HCT116 (cell line): ENCODE measurements around the gene C6orf132. TPM values are rescaled to one million over a fixed set of nuclear protein-coding genes. Genes with fewer than 3 reads are reported as not detected.

Experiments
- ATAC-seq: fragments of 200-7000 bp; cut with Tn5 transposase; 2 replicates; pipeline ENCODE4 v1.9.1; 2020; ENCODE audit warnings: mild to moderate bottlenecking, moderate library complexity
- BruUV-seq: library from RNA; stranded (reverse); fragments of 400-500 nt; replicated peaks from 2 replicates; lab custom pipeline; 2021; lab: Mats Ljungman, UMichigan
- CTCF ChIA-PET: fragments of 300-600 bp; sonication (Branson Sonifier 250); formaldehyde crosslinking; loops from one replicate; lab custom pipeline; 2021; ENCODE audit warnings: antibody characterized with exemption; lab: Charles Lee
- POLR2A ChIA-PET: fragments of 300-600, 350-600 bp; sonication (Branson Sonifier 250); formaldehyde crosslinking; loops from one replicate; lab custom pipeline; 2021; ENCODE audit warnings: antibody characterized with exemption; lab: Charles Lee
- RAD21 ChIA-PET, 2 experiments: fragments of 300-600 bp; sonication (Branson Sonifier 250); formaldehyde crosslinking; loops; one replicate each; lab custom pipeline; 2023; ENCODE audit warnings: low total read pairs in 2 of 2; ENCODE audit not compliant: uncharacterized antibody in 2 of 2, unreplicated experiment in 2 of 2, low non-redundant PET in 1 of 2; lab: Charles Lee
- DNase-seq: peaks from one replicate; pipeline ENCODE4 v3.0.0-alpha.2; 2010; ENCODE audit warnings: low read depth, low spot score
- H2AFZ ChIP-seq: fragments of 200-600 bp; shearing (Covaris generic), sonication (generic); 2 replicates; pipeline ENCODE4 v1.6.1; 2017; ENCODE audit warnings: low read depth, mixed run types, mixed read lengths, antibody characterized with exemption, low read length; ENCODE audit not compliant: poor library complexity, severe bottlenecking
- H3K27ac ChIP-seq: 2 replicates; pipeline ENCODE4 v1.5.1; 2012; ENCODE audit warnings: low read depth, low read length
- H3K27me3 ChIP-seq: fragments of 200-600 bp; sonication (generic); 2 replicates; pipeline ENCODE4 v1.6.1; 2016; ENCODE audit warnings: mixed run types, low read length, mixed read lengths; ENCODE audit not compliant: insufficient read depth
- H3K36me3 ChIP-seq, 2 experiments: fragments of 200-500 bp in 1 of 2; fragments of 200-600 bp in 1 of 2; sonication (Bioruptor generic) in 1 of 2; sonication (generic) in 1 of 2; 2 replicates each; pipeline versions ENCODE4 v1.5.1 to v1.6.1; 2014 to 2016; ENCODE audit warnings: low read length in 2 of 2, inconsistent platforms in 1 of 2, mixed read lengths in 1 of 2, mixed run types in 1 of 2; ENCODE audit not compliant: insufficient read depth in 2 of 2, control insufficient read depth in 1 of 2
- H3K4me1 ChIP-seq, 2 experiments: fragments of 200-600 bp in 1 of 2; sonication (generic) in 1 of 2; 2 replicates each; pipeline versions ENCODE4 v1.5.1 to v1.6.1; 2012 to 2017; ENCODE audit warnings: low read length in 2 of 2, inconsistent platforms in 1 of 2, mild to moderate bottlenecking in 1 of 2, mixed read lengths in 1 of 2, mixed run types in 1 of 2, moderate library complexity in 1 of 2; ENCODE audit not compliant: insufficient read depth in 2 of 2, control insufficient read depth in 1 of 2
- H3K4me2 ChIP-seq: fragments of 200-600 bp; sonication (generic); 2 replicates; pipeline ENCODE4 v1.6.1; 2017; ENCODE audit warnings: mixed run types, low read length, mixed read lengths
- H3K4me3 ChIP-seq, 2 experiments: fragments of 200-600 bp in 1 of 2; sonication (generic) in 1 of 2; replicated peaks in 1 of 2; 2 replicates each; pipeline ENCODE4 v1.5.1; 2011 to 2016; ENCODE audit warnings: low read length in 2 of 2, control low read depth in 1 of 2, low read depth in 1 of 2, mild to moderate bottlenecking in 1 of 2, mixed read lengths in 1 of 2, mixed run types in 1 of 2
- H3K79me2 ChIP-seq: fragments of 200-600 bp; sonication (generic); 2 replicates; pipeline ENCODE4 v1.6.1; 2017; ENCODE audit warnings: mild to moderate bottlenecking, mixed run types, low read length, moderate library complexity, mixed read lengths; ENCODE audit not compliant: insufficient read depth
- H3K9ac ChIP-seq: fragments of 200-600 bp; sonication (generic); 2 replicates; pipeline ENCODE4 v1.6.1; 2016; ENCODE audit warnings: low read length, mixed read lengths
- H3K9me2 ChIP-seq: fragments of 200-600 bp; sonication (generic), shearing (Covaris generic); 2 replicates; pipeline ENCODE4 v1.6.1; 2017; ENCODE audit warnings: mixed run types, mild to moderate bottlenecking, moderate library complexity; ENCODE audit not compliant: insufficient read depth
- H3K9me3 ChIP-seq, 2 experiments: fragments of 200-500 bp in 1 of 2; fragments of 200-600 bp in 1 of 2; sonication (Bioruptor generic) in 1 of 2; sonication (generic) in 1 of 2; 2 replicates each; pipeline ENCODE4 v1.6.1; 2014 to 2017; ENCODE audit warnings: low read length in 2 of 2, mixed read lengths in 2 of 2, inconsistent platforms in 1 of 2, low read depth in 1 of 2, mild to moderate bottlenecking in 1 of 2, mixed run types in 1 of 2, moderate library complexity in 1 of 2; ENCODE audit not compliant: control insufficient read depth in 1 of 2, insufficient read depth in 1 of 2
- H4K20me1 ChIP-seq: fragments of 200-600 bp; sonication (generic), shearing (Covaris generic); 2 replicates; pipeline ENCODE4 v1.6.1; 2017; ENCODE audit warnings: mixed run types, mild to moderate bottlenecking, moderate library complexity; ENCODE audit not compliant: insufficient read depth
- CBX3 ChIP-seq: IDR thresholded peaks from 2 replicates; pipeline ENCODE4 v1.6.1; 2012; ENCODE audit warnings: low read depth
- CTCF ChIP-seq, 3 experiments: fragments of 200-600 bp in 1 of 3; sonication (generic) in 1 of 3; IDR thresholded peaks in 2 of 3; conservative IDR thresholded peaks in 1 of 3; 2 replicates each; pipeline ENCODE4 v1.5.1; 2012 to 2017; ENCODE audit warnings: low read depth in 2 of 3, low read length in 2 of 3, antibody characterized with exemption in 1 of 3, borderline replicate concordance in 1 of 3, control low read depth in 1 of 3, mild to moderate bottlenecking in 1 of 3, mixed read lengths in 1 of 3, mixed run types in 1 of 3, moderate library complexity in 1 of 3; ENCODE audit not compliant: insufficient read depth in 1 of 3
- EZH2phosphoT487 ChIP-seq: fragments of 200-600 bp; IDR thresholded peaks from 2 replicates; pipeline ENCODE4 v1.6.1; 2018; ENCODE audit warnings: antibody characterized with exemption, borderline replicate concordance
- JUND ChIP-seq: IDR thresholded peaks from 2 replicates; pipeline ENCODE4 v1.6.1; 2012
- RAD21 ChIP-seq: IDR thresholded peaks from 2 replicates; pipeline ENCODE4 v1.6.1; 2012; ENCODE audit warnings: low read depth, mild to moderate bottlenecking
- SIN3A ChIP-seq: IDR thresholded peaks from 2 replicates; pipeline ENCODE4 v1.6.1; 2012; ENCODE audit warnings: low read depth
- TCF7L2 ChIP-seq: IDR thresholded peaks from 2 replicates; pipeline ENCODE4 v1.7.0; 2011; ENCODE audit warnings: borderline replicate concordance, inconsistent platforms; ENCODE audit not compliant: insufficient read depth, insufficient read length; ENCODE audit errors: extremely low read depth
- ZFX ChIP-seq: fragments of 450-650 bp; IDR thresholded peaks from 2 replicates; pipeline ENCODE4 v1.6.1; 2017
- ZNF274 ChIP-seq: fragments of 200-500 bp; sonication (Bioruptor generic); IDR thresholded peaks from 2 replicates; pipeline ENCODE4 v1.6.1; 2014; ENCODE audit warnings: mild to moderate bottlenecking, low read depth, low read length, inconsistent platforms
- intact Hi-C: fragments of 100-400 bp; cut with micrococcal nuclease; formaldehyde crosslinking; loops from 2 replicates; pipeline ENCODE4 v1.10.0; 2022
- total RNA-seq: library from RNA; stranded (reverse); gene quantifications from one replicate; pipeline ENCODE4 v1.2.1, GENCODE V29; 2021; ENCODE audit not compliant: unreplicated experiment

The C6orf132 gene
- total RNA-seq, 1 experiment from 2014 or later: 18.9 TPM

DNA sequence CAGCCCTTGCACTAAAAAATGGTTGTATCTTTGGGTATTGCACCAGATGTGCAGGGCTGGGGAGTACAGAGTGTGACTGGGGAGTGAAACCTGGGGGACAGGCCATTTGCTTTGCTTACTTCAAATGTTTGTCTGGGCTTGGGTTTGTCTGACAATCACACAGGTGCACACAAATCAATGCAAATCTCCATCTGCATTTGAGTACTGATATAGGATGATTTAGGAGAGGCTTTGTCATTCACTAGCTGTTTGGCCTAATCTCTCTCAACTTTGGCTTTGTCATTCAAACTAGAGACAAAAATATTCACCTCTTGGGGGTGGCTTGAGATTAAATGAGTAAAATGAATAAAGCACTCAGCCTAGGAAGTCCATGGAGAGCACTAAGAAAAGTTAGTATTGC lies 34.6 kb upstream of the C6orf132 start:
- Histone ChIP-seq H3K9me3 (no peaks in the 10 kb centered on the region), H3K4me2 (no peak overlapping the region), H2AFZ (no peak overlapping the region), H4K20me1 (no peaks in the 10 kb centered on the region), H3K27ac (no peak overlapping the region), H3K4me1 (peaks cover 0 to 4% of the 10 kb centered on the region in 2 experiments; a peak in 1 of 4 replicates), H3K4me3 (no peak overlapping the region), H3K36me3 (no peaks in the 10 kb centered on the region), H3K9me2 (no peaks in the 10 kb centered on the region), H3K9ac (no peak overlapping the region), H3K79me2 (no peaks in the 10 kb centered on the region), H3K27me3 (no peaks in the 10 kb centered on the region)
- ATAC-seq (no peak), DNase-seq (no peak)
- intact Hi-C loops: no loop called here
- CTCF ChIA-PET: no interaction called here
- POLR2A ChIA-PET: no interaction called here
- RAD21 ChIA-PET: no interaction called here
- TF ChIP-seq ZNF274 (no peak), TCF7L2 (no peak), ZFX (no peak), CBX3 (no peak), CTCF (IDR thresholded peaks at IDR 0.05 in 2 of 3, conservative IDR thresholded peaks at IDR 0.05 in 1 of 3; ENCODE audit: borderline replicate concordance in 1 of 3, insufficient read depth in 1 of 3, low read depth in 2 of 3, low read length in 2 of 3) (no peak), SIN3A (no peak), EZH2phosphoT487 (no peak)
- no TSS peak for BruUV-seq

GRCh38 chr6:42175860-42176259 lies 33.4 kb upstream of the C6orf132 start:
- ATAC-seq: peak; percentile 73
- ChIA-PET RAD21 (no interaction called here), CTCF (interaction anchor here (1.4 kb wide), 1 partner anchor 12 kb away, joined by 5 read pairs; no protein-coding TSS in a partner anchor), POLR2A (no interaction called here)
- BruUV-seq: no TSS peak
- no peak for TF ChIP-seq JUND
- TF ChIP-seq RAD21: peak; percentile 70
- peak; percentile 60 to 68 (median 67); a peak in 5 of 6 replicates for TF ChIP-seq CTCF (IDR thresholded peaks at IDR 0.05 in 2 of 3, conservative IDR thresholded peaks at IDR 0.05 in 1 of 3; ENCODE audit: borderline replicate concordance in 1 of 3, insufficient read depth in 1 of 3, low read depth in 2 of 3, low read length in 2 of 3)
- no peaks in the 10 kb centered on the region for H4K20me1 ChIP-seq
- H3K79me2 ChIP-seq: no peaks in the 10 kb centered on the region
- H3K4me2 ChIP-seq: no peak overlapping the region
- no peak overlapping the region for H2AFZ ChIP-seq
- H3K27me3 ChIP-seq: no peaks in the 10 kb centered on the region
- peak; percentile 19 for DNase-seq
- H3K9me2 ChIP-seq: no peaks in the 10 kb centered on the region
- intact Hi-C loops: no loop called here
- H3K36me3 ChIP-seq: no peaks in the 10 kb centered on the region
- no peaks in the 10 kb centered on the region for H3K9me3 ChIP-seq
- no peak overlapping the region for H3K9ac ChIP-seq
- no peak overlapping the region for H3K4me3 ChIP-seq
- no peak overlapping the region for H3K27ac ChIP-seq
- peaks cover 0 to 4% of the 10 kb centered on the region in 2 experiments; a peak in 1 of 4 replicates for H3K4me1 ChIP-seq
